Activated CD4-positive, alpha-beta T cell treated with anti-CD3 and anti-CD28 coated beads, Interleukin-2, amount 10 ng/mL, durations not matched to agents 24 days and 14 days (primary cell): ENCODE data around the gene CDK19. TPM values are rescaled to one million over a fixed set of nuclear protein-coding genes. Genes with fewer than 3 reads are reported as not detected.
"Not testable (repeated sequence)": the region's sequence is repeated elsewhere in the genome, so short reads cannot be mapped to it uniquely, and the experiment has no call there.

Source experiments
- DNase-seq: peaks from one replicate; pipeline ENCODE4 v3.0.0; 2022
- H3K27ac Mint-ChIP-seq: one replicate; pipeline ENCODE4 v1.8.0; 2022; ENCODE audit warnings: mild to moderate bottlenecking, mixed read lengths
- H3K27me3 Mint-ChIP-seq: one replicate; pipeline ENCODE4 v1.8.0; 2022; ENCODE audit warnings: mixed read lengths
- H3K36me3 Mint-ChIP-seq: one replicate; pipeline ENCODE4 v1.8.0; 2022; ENCODE audit warnings: low read depth, mild to moderate bottlenecking, mixed read lengths
- H3K4me1 Mint-ChIP-seq: one replicate; pipeline ENCODE4 v1.8.0; 2021; ENCODE audit warnings: mixed read lengths
- H3K4me3 Mint-ChIP-seq: one replicate; pipeline ENCODE4 v1.8.0; 2022; ENCODE audit warnings: mild to moderate bottlenecking, moderate library complexity, mixed read lengths
- H3K9me3 Mint-ChIP-seq: one replicate; pipeline ENCODE4 v1.8.0; 2021; ENCODE audit warnings: mixed read lengths
- intact Hi-C: fragments of 100-400 bp; cut with micrococcal nuclease; formaldehyde crosslinking; loops from one replicate; pipeline ENCODE4 v1.15.1; 2023
- total RNA-seq: library from RNA; stranded (reverse); gene quantifications from 2 replicates; pipeline ENCODE4 v1.2.3, GENCODE V29; 2022

CDK19 gene
- total RNA-seq, 1 donor from 2014 or later = 13.0 TPM

- Mint-ChIP-seq H3K9me3 (no peaks in the 10 kb centered on the region), H3K27ac (no peak overlapping the region), H3K27me3 (peaks cover 6% of the 10 kb centered on the region), H3K4me3 (no peak overlapping the region), H3K36me3 (no peaks in the 10 kb centered on the region), H3K4me1 (no peaks in the 10 kb centered on the region)
- no peak for DNase-seq
- intact Hi-C loops = no loop called here
These were observed 13.1 kb upstream of the CDK19 start for GRCh38 chr6:110828396-110828795.

DNA sequence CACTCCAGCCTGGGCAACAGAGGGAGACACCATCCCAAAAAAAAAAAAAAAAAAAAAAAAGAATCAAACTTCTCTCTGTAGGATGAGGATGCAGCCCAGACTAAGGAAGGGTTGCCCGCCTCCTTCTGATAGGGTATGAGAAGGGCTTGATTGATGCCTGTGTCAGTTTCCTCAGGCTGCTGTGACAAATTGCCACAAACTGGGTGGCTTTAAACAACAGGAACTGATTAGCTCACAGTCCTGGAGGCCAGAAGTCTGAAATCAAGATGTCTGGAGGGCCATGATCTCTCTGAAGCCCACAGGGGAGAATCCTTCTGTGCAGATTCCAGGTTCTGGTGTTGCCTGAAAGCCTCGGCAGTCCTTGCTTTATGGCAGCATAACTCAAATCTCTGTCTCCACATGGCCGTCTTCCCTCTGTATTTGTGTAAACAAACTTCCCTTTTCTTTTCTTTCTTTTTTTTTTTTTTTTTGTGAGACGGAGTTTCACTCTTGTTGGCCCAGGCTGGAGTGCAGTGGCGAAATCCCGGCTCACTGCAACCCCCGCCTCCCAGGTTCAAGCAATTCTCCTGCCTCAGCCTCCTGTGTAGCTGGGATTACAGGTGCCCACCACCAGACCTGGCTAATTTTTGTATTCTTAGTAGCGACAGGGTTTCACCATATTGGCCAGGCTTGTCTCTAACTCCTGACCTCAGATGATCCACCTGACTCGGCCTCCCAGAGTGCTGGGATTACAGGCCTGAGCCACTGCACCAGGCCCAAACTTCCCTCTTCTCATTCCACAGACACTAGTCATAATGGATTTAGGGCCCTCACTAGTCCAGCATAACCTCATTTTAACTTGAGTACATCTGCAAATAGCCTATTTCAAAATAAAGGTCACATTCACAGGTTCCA lies 11.2 kb upstream of the CDK19 start:
- no peak for DNase-seq
- Mint-ChIP-seq H3K4me1 (peaks cover 12% of the 10 kb centered on the region), H3K27me3 (peaks cover 12% of the 10 kb centered on the region), H3K36me3 (no peaks in the 10 kb centered on the region), H3K4me3 (no peak overlapping the region), H3K27ac (no peak overlapping the region), H3K9me3 (no peaks in the 10 kb centered on the region)
- intact Hi-C loops = no loop called here

GRCh38 chr6:110823146-110823545 lies 7.9 kb upstream of the CDK19 start:
- intact Hi-C loops = no loop called here
- H3K36me3 Mint-ChIP-seq = no peaks in the 10 kb centered on the region
- H3K9me3 Mint-ChIP-seq = no peaks in the 10 kb centered on the region
- H3K27ac Mint-ChIP-seq = no peak overlapping the region
- H3K4me1 Mint-ChIP-seq = peaks cover 34% of the 10 kb centered on the region
- no peak overlapping the region for H3K4me3 Mint-ChIP-seq
- H3K27me3 Mint-ChIP-seq = peaks cover 12% of the 10 kb centered on the region
- DNase-seq = no peak

DNA sequence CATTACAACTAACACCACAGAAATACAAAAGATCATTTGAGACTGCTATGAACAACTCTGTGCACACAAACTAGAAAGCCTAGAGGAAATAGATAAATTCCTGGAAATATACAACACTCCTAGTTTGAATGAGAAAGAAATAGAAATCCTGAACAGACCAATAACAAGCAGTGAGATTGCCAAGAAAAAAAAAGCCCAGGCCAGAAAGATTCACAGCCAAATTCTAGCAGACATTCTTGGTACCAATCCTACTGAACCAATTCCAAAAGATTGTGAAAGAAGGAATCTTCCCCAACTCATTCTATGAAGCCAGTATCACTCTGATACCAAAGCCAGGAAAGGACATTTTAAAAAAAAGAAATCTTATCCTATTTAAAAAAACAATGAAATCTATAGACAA lies 7.0 kb upstream of the CDK19 start:
- intact Hi-C loops = no loop called here
- H3K9me3 Mint-ChIP-seq = no peaks in the 10 kb centered on the region
- H3K36me3 Mint-ChIP-seq = no peaks in the 10 kb centered on the region
- H3K27ac Mint-ChIP-seq = no peak overlapping the region
- no peak for DNase-seq
- H3K27me3 Mint-ChIP-seq = peaks cover 12% of the 10 kb centered on the region
- no peak overlapping the region for H3K4me3 Mint-ChIP-seq
- H3K4me1 Mint-ChIP-seq = peaks cover 41% of the 10 kb centered on the region

DNA sequence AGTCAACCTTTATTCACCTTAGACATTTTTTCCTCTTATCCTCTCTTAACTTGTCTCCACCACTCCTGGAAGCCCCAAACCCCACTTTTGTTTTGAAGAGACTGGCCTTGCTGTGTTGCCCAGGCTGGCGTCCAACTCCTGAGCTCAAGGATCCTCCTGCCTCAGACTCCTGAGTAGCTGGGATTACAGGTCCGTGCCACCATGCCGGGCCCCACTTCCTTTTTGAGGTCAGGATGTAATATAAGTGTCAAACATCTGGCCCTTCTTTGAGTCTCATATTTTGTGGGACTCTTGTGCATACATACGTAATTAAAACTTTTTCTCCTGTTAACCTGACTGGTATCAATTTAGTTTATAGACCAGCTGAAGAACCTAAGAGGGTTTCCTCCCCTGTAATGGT lies 1.4 kb upstream of the CDK19 start:
- intact Hi-C loops = loop anchor here (1.0 to 10.0 kb wide), 6 partner anchors 128 to 1719 kb away; partner anchors contain the start of genes CD164, CEP57L1, REV3L and ZBTB24
- peaks cover 52% of the 10 kb centered on the region for H3K4me1 Mint-ChIP-seq

GRCh38 chr6:110815015-110815410 lies 256 bp downstream of the CDK19 start:
- peaks cover 42% of the 10 kb centered on the region for H3K4me1 Mint-ChIP-seq
- intact Hi-C loops = loop anchor here (1.0 to 10.0 kb wide), 9 partner anchors 30 to 1718 kb away; partner anchors contain the start of genes AMD1, CD164, CEP57L1 and GTF3C6
- no peaks in the 10 kb centered on the region for H3K9me3 Mint-ChIP-seq
- H3K4me3 Mint-ChIP-seq = peak overlapping the region; percentile 98
- DNase-seq = no peak
- peaks cover 3% of the 10 kb centered on the region for H3K36me3 Mint-ChIP-seq
- no peaks in the 10 kb centered on the region for H3K27me3 Mint-ChIP-seq
- peak overlapping the region; percentile 98 for H3K27ac Mint-ChIP-seq

More for the DNA sequence above, 1.4 kb upstream of the CDK19 start:
- peak; percentile 73 for DNase-seq
- no peaks in the 10 kb centered on the region for H3K27me3 Mint-ChIP-seq
- peak overlapping the region; percentile 98 for H3K27ac Mint-ChIP-seq
- no peaks in the 10 kb centered on the region for H3K9me3 Mint-ChIP-seq
- peaks cover 2% of the 10 kb centered on the region for H3K36me3 Mint-ChIP-seq
- H3K4me3 Mint-ChIP-seq = peak overlapping the region; percentile 98

GRCh38 chr6:110814102-110815014 lies 911 bp downstream of the CDK19 start:
- intact Hi-C loops = loop anchor here (1.0 to 10.0 kb wide), 9 partner anchors 30 to 1717 kb away; partner anchors contain the start of genes AMD1, CD164, CEP57L1 and GTF3C6
- DNase-seq = peak; percentile 90
- Mint-ChIP-seq H3K4me1 (peaks cover 36% of the 10 kb centered on the region), H3K9me3 (no peaks in the 10 kb centered on the region), H3K4me3 (peak overlapping the region; percentile 98), H3K27me3 (no peaks in the 10 kb centered on the region), H3K27ac (peak overlapping the region; percentile 98), H3K36me3 (peaks cover 3% of the 10 kb centered on the region)

GRCh38 chr6:110813338-110814101 lies 1.7 kb downstream of the CDK19 start:
- Mint-ChIP-seq H3K27ac (peak overlapping the region; percentile 90), H3K4me3 (peak overlapping the region; percentile 98), H3K4me1 (peaks cover 31% of the 10 kb centered on the region), H3K9me3 (no peaks in the 10 kb centered on the region), H3K36me3 (peaks cover 3% of the 10 kb centered on the region), H3K27me3 (no peaks in the 10 kb centered on the region)
- intact Hi-C loops = loop anchor here (2.0 to 10.0 kb wide), 2 partner anchors 29 to 1329 kb away; partner anchors contain the start of gene ZBTB24
- DNase-seq = no peak

DNA sequence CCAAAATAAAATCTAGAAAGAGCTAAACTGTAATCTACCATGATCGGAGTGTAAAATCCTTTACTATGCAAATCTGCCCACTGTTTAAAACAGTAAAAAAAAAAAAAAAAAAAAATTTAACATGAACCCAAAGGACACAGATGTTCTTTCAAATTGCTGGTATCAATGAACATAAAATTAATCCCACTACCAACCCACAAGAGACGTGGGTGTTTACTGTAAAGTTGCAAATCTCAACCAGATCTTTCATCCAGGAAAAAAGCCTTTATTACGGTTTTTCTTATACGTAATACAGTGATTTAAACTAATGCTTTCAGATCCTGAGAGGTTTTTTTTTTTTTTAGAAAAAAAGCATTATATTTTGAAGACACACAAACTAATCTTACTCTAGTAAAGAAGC lies 2.5 kb downstream of the CDK19 start:
- Mint-ChIP-seq H3K4me1 (peaks cover 25% of the 10 kb centered on the region), H3K4me3 (no peak overlapping the region), H3K9me3 (no peaks in the 10 kb centered on the region), H3K27me3 (no peaks in the 10 kb centered on the region), H3K27ac (no peak overlapping the region), H3K36me3 (peaks cover 3% of the 10 kb centered on the region)
- DNase-seq = no peak
- intact Hi-C loops = loop anchor here (10.0 kb wide), 1 partner anchor 1328 kb away; the partner anchor contains the start of gene ZBTB24

- Mint-ChIP-seq H3K27ac (no peak overlapping the region), H3K36me3 (peaks cover 3% of the 10 kb centered on the region), H3K4me3 (no peak overlapping the region), H3K9me3 (no peaks in the 10 kb centered on the region), H3K4me1 (peaks cover 12% of the 10 kb centered on the region), H3K27me3 (no peaks in the 10 kb centered on the region)
- no peak for DNase-seq
- intact Hi-C loops = loop anchor here (10.0 kb wide), 1 partner anchor 1326 kb away; the partner anchor contains the start of gene ZBTB24
These were observed 4.2 kb downstream of the CDK19 start for GRCh38 chr6:110810896-110811586.

- Mint-ChIP-seq H3K27me3 (no peaks in the 10 kb centered on the region), H3K4me3 (no peak overlapping the region), H3K4me1 (peaks cover 9% of the 10 kb centered on the region), H3K9me3 (no peaks in the 10 kb centered on the region), H3K27ac (no peak overlapping the region), H3K36me3 (peaks cover 5% of the 10 kb centered on the region)
- no peak for DNase-seq
- intact Hi-C loops = loop anchor here (10.0 kb wide), 1 partner anchor 1325 kb away; the partner anchor contains the start of gene ZBTB24
These were observed 5.5 kb downstream of the CDK19 start for GRCh38 chr6:110809792-110810191.

GRCh38 chr6:110802175-110802574 lies 13.1 kb downstream of the CDK19 start:
- H3K4me1 Mint-ChIP-seq, H3K27me3 Mint-ChIP-seq, intact Hi-C loops, H3K4me3 Mint-ChIP-seq, DNase-seq, H3K27ac Mint-ChIP-seq: not testable (repeated sequence)
- H3K9me3 Mint-ChIP-seq = peaks cover 15% of the 10 kb centered on the region
- peaks cover 16% of the 10 kb centered on the region for H3K36me3 Mint-ChIP-seq
